ENCODE results near the gene HDAC2.

GRCh38 chr6:113893866-113894265 is 77.1 kb downstream of the HDAC2 start:
- TF ChIP-seq FOXM1 (IDR thresholded peaks at IDR 0.05; ENCODE audit: borderline replicate concordance) (no peak), HDGF (IDR thresholded peaks at IDR 0.05; ENCODE audit: borderline replicate concordance) (no peak), ARNT (IDR thresholded peaks at IDR 0.05) (no peak), NFRKB (IDR thresholded peaks at IDR 0.05) (no peak), ZNF384 (IDR thresholded peaks at IDR 0.05) (no peak), L3MBTL2 (conservative IDR thresholded peaks at IDR 0.05) (no peak), FOXA1 (IDR thresholded peaks at IDR 0.05) (no peak), CTBP1 (IDR thresholded peaks at IDR 0.05; ENCODE audit: borderline replicate concordance) (no peak), PKNOX1 (IDR thresholded peaks at IDR 0.05) (no peak)
